Caco-2 (cell line): ENCODE results near the gene NYAP2. TPM values are rescaled to one million over a fixed set of nuclear protein-coding genes. Genes with fewer than 3 reads are reported as not detected.

ENCODE experiments used
- BruUV-seq: library from RNA; stranded (reverse); fragments of 400-500 nt; replicated peaks from 2 replicates; lab custom pipeline; 2021; lab: Mats Ljungman, UMichigan
- CTCF ChIA-PET: fragments of 300-600 bp; sonication (Branson Sonifier 250); formaldehyde crosslinking; loops from one replicate; lab custom pipeline; 2022; ENCODE audit warnings: antibody characterized with exemption; lab: Charles Lee
- POLR2A ChIA-PET: fragments of 300-600 bp; sonication (Branson Sonifier 250); formaldehyde crosslinking; loops from one replicate; lab custom pipeline; 2022; ENCODE audit warnings: antibody characterized with exemption; lab: Charles Lee
- DNase-seq, 2 experiments: peaks; one replicate each; pipeline versions ENCODE4 v3.0.0 to v3.0.0-alpha.2; 2020 to 2022
- H3K27me3 ChIP-seq: replicated peaks from 2 replicates; pipeline ENCODE4 v1.6.0; 2011; ENCODE audit warnings: low read length; ENCODE audit not compliant: control insufficient read depth, insufficient read depth
- H3K36me3 ChIP-seq: 2 replicates; pipeline ENCODE4 v1.5.1; 2011; ENCODE audit warnings: low read length; ENCODE audit not compliant: control insufficient read depth, insufficient read depth
- H3K4me1 ChIP-seq: fragments of 250-450 bp; sonication (Bioruptor Pico); 2 replicates; pipeline ENCODE4 v1.5.1; 2020; ENCODE audit warnings: mild to moderate bottlenecking
- H3K4me3 ChIP-seq: 2 replicates; pipeline ENCODE4 v1.5.1; 2011; ENCODE audit warnings: low read depth, mild to moderate bottlenecking, control low read depth, low read length
- H3K9me3 ChIP-seq: fragments of 250-450 bp; sonication (Bioruptor Pico); 2 replicates; pipeline ENCODE4 v1.5.1; 2020; ENCODE audit warnings: mild to moderate bottlenecking, moderate library complexity
- H3K27ac Mint-ChIP-seq: one replicate; pipeline ENCODE4 v1.8.0; 2022; ENCODE audit warnings: mixed read lengths; ENCODE audit not compliant: unreplicated experiment
- H3K27me3 Mint-ChIP-seq: one replicate; pipeline ENCODE4 v1.8.0; 2022; ENCODE audit warnings: mixed read lengths; ENCODE audit not compliant: insufficient read depth, unreplicated experiment
- H3K36me3 Mint-ChIP-seq: one replicate; pipeline ENCODE4 v1.8.0; 2022; ENCODE audit warnings: mild to moderate bottlenecking, mixed read lengths; ENCODE audit not compliant: insufficient read depth, unreplicated experiment
- H3K4me1 Mint-ChIP-seq: one replicate; pipeline ENCODE4 v1.8.0; 2022; ENCODE audit warnings: low read depth, mixed read lengths; ENCODE audit not compliant: unreplicated experiment
- H3K4me3 Mint-ChIP-seq: one replicate; pipeline ENCODE4 v1.8.0; 2022; ENCODE audit warnings: mild to moderate bottlenecking, moderate library complexity, mixed read lengths; ENCODE audit not compliant: unreplicated experiment
- H3K9me3 Mint-ChIP-seq: one replicate; pipeline ENCODE4 v1.8.0; 2022; ENCODE audit warnings: mixed read lengths; ENCODE audit not compliant: unreplicated experiment
- CTCF ChIP-seq, 2 experiments: fragments of 200-600 bp in 1 of 2; IDR thresholded peaks; 1 replicate in 1 of 2; 2 replicates in 1 of 2; pipeline versions ENCODE4 v1.5.1 to v1.8.0; 2011 to 2022; ENCODE audit warnings: antibody characterized with exemption in 1 of 2, control low read depth in 1 of 2, inconsistent platforms in 1 of 2, low read depth in 1 of 2, low read length in 1 of 2, mild to moderate bottlenecking in 1 of 2, moderate library complexity in 1 of 2; ENCODE audit not compliant: insufficient read depth in 1 of 2, severe bottlenecking in 1 of 2, unreplicated experiment in 1 of 2
- intact Hi-C: fragments of 100-400 bp; cut with micrococcal nuclease; formaldehyde crosslinking; loops from one replicate; pipeline ENCODE4 v1.10.0; 2022; ENCODE audit not compliant: unreplicated experiment
- total RNA-seq: library from RNA; stranded (reverse); gene quantifications from 2 replicates; pipeline ENCODE4 v1.2.3, GENCODE V29; 2022

Gene NYAP2
- total RNA-seq, 1 experiment from 2014 or later = 0.11 TPM

GRCh38 chr2:225574582-225575138 lies 175.2 kb downstream of the NYAP2 start:
- no TSS peak for BruUV-seq
- H3K4me1 Mint-ChIP-seq = peaks cover 6% of the 10 kb centered on the region

GRCh38 chr2:225581135-225581534 lies 181.6 kb downstream of the NYAP2 start:
- Mint-ChIP-seq H3K4me1 (no peaks in the 10 kb centered on the region), H3K9me3 (no peaks in the 10 kb centered on the region), H3K4me3 (no peak overlapping the region), H3K27me3 (peaks cover 2% of the 10 kb centered on the region), H3K36me3 (no peaks in the 10 kb centered on the region), H3K27ac (no peak overlapping the region)
- Histone ChIP-seq H3K9me3 (no peaks in the 10 kb centered on the region), H3K4me1 (no peaks in the 10 kb centered on the region), H3K36me3 (no peaks in the 10 kb centered on the region), H3K4me3 (no peak overlapping the region), H3K27me3 (no peaks in the 10 kb centered on the region)
- no TSS peak for BruUV-seq
- intact Hi-C loops = no loop called here
- ChIA-PET POLR2A (no interaction called here), CTCF (no interaction called here)
- no peak for DNase-seq
- TF ChIP-seq CTCF (IDR thresholded peaks at IDR 0.05; ENCODE audit: insufficient read depth in 1 of 2, low read depth in 1 of 2, low read length in 1 of 2, severe bottlenecking in 1 of 2, unreplicated experiment in 1 of 2) = no peak

More at GRCh38 chr2:225574582-225575138, 175.2 kb downstream of the NYAP2 start:
- ChIA-PET POLR2A (no interaction called here), CTCF (no interaction called here)
- Histone ChIP-seq H3K36me3 (no peaks in the 10 kb centered on the region), H3K4me1 (no peaks in the 10 kb centered on the region), H3K9me3 (no peaks in the 10 kb centered on the region), H3K27me3 (no peaks in the 10 kb centered on the region), H3K4me3 (no peak overlapping the region)
- Mint-ChIP-seq H3K36me3 (no peaks in the 10 kb centered on the region), H3K9me3 (peaks cover 11% of the 10 kb centered on the region), H3K27ac (no peak overlapping the region), H3K27me3 (peaks cover 2% of the 10 kb centered on the region), H3K4me3 (no peak overlapping the region)
- no peak for TF ChIP-seq CTCF (IDR thresholded peaks at IDR 0.05; ENCODE audit: insufficient read depth in 1 of 2, low read depth in 1 of 2, low read length in 1 of 2, severe bottlenecking in 1 of 2, unreplicated experiment in 1 of 2)
- intact Hi-C loops = no loop called here
- DNase-seq = no peak

GRCh38 chr2:225581906-225582305 lies 182.4 kb downstream of the NYAP2 start:
- Histone ChIP-seq H3K4me1 (no peaks in the 10 kb centered on the region), H3K27me3 (no peaks in the 10 kb centered on the region), H3K4me3 (no peak overlapping the region), H3K36me3 (no peaks in the 10 kb centered on the region), H3K9me3 (no peaks in the 10 kb centered on the region)
- ChIA-PET POLR2A (no interaction called here), CTCF (no interaction called here)
- Mint-ChIP-seq H3K36me3 (no peaks in the 10 kb centered on the region), H3K4me3 (no peak overlapping the region), H3K9me3 (no peaks in the 10 kb centered on the region), H3K27ac (no peak overlapping the region), H3K27me3 (peaks cover 2% of the 10 kb centered on the region), H3K4me1 (no peaks in the 10 kb centered on the region)
- intact Hi-C loops = no loop called here
- no TSS peak for BruUV-seq
- TF ChIP-seq CTCF (IDR thresholded peaks at IDR 0.05; ENCODE audit: insufficient read depth in 1 of 2, low read depth in 1 of 2, low read length in 1 of 2, severe bottlenecking in 1 of 2, unreplicated experiment in 1 of 2) = no peak
- DNase-seq = no peak
